Measurements from ENCODE around the gene SYNGR4.

SYNGR4 gene

GRCh38 chr19:48342841-48343540 is 21.2 kb upstream of the SYNGR4 start:
- no peak overlapping the region for H3K27ac ChIP-seq
- no peak for TF ChIP-seq ZFX (IDR thresholded peaks at IDR 0.05; ENCODE audit: borderline replicate concordance)
- TF ChIP-seq, protein P1, sequence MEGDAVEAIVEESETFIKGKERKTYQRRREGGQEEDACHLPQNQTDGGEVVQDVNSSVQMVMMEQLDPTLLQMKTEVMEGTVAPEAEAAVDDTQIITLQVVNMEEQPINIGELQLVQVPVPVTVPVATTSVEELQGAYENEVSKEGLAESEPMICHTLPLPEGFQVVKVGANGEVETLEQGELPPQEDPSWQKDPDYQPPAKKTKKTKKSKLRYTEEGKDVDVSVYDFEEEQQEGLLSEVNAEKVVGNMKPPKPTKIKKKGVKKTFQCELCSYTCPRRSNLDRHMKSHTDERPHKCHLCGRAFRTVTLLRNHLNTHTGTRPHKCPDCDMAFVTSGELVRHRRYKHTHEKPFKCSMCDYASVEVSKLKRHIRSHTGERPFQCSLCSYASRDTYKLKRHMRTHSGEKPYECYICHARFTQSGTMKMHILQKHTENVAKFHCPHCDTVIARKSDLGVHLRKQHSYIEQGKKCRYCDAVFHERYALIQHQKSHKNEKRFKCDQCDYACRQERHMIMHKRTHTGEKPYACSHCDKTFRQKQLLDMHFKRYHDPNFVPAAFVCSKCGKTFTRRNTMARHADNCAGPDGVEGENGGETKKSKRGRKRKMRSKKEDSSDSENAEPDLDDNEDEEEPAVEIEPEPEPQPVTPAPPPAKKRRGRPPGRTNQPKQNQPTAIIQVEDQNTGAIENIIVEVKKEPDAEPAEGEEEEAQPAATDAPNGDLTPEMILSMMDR (IDR thresholded peaks at IDR 0.05) = no peak

DNA sequence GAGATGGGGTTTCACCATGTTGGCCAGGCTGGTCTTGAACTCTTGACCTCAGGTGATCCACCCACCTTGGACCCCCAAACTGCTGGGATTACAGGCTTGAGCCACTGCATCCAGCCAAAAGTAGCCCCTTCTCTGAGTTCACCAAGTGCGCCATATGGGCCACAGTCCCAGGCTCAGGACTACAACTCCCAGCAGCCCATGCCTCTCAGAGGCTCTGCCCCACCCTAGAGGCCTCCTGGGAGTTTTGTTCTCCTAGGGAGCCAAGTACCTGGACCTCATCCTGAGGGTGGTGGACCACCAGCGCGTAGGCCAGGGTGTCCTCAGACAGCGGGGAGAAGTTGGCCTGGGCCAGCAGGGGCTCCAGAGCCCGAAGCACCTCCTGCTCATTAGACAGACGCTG is 19.3 kb upstream of the SYNGR4 start:
- H3K27ac ChIP-seq = no peak overlapping the region
- TF ChIP-seq ZFX (IDR thresholded peaks at IDR 0.05; ENCODE audit: borderline replicate concordance) = no peak
- TF ChIP-seq, protein P1 (IDR thresholded peaks at IDR 0.05) = no peak

DNA sequence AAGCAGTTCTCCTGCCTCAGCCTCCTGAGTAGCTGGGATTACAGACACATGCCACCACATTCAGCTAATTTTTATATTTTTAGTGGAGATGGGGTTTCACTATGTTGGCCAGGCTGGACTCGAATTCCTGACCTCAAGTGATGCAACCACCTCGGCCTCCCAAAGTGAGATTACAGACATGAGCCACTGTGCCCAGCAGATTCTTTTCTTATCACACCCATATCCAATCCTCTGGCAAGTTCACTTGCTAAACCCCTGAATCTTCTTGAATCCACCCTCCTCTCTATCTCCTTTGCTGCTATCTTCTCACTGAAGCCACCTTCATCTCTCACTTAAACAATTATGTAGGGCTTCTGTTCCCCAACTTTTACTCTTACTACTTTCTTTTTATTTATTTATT is 18.0 kb upstream of the SYNGR4 start:
- H3K27ac ChIP-seq = no peak overlapping the region
- TF ChIP-seq ZFX (IDR thresholded peaks at IDR 0.05; ENCODE audit: borderline replicate concordance) = no peak
- TF ChIP-seq, protein P1 (IDR thresholded peaks at IDR 0.05) = no peak

GRCh38 chr19:48348045-48348444 is 16.1 kb upstream of the SYNGR4 start:
- TF ChIP-seq, protein P1 (IDR thresholded peaks at IDR 0.05) = no peak
- TF ChIP-seq ZFX (IDR thresholded peaks at IDR 0.05; ENCODE audit: borderline replicate concordance) = no peak
- no peak overlapping the region for H3K27ac ChIP-seq

DNA sequence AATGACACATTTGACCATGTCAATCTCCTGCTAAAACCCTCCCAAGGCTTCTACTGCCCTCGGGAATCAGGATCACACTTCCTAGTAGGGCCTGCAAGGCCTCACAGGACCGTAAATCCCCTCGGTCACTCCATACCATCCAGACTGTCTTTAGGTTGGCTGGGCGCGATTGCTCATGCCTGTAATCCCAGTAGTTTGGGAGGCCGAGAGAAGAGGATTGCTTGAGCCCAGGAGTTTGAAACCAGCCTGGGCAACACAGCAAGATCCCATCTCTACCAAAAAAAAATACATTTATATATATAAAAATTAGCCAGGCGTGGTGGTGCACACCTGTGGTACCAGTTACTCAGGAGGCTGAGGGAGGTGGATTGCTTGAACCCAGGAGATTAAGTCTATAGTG is 15.4 kb upstream of the SYNGR4 start:
- no peak overlapping the region for H3K27ac ChIP-seq
- no peak for TF ChIP-seq ZFX (IDR thresholded peaks at IDR 0.05; ENCODE audit: borderline replicate concordance)
- TF ChIP-seq, protein P1 (IDR thresholded peaks at IDR 0.05) = no peak

- no peak for TF ChIP-seq ZFX (IDR thresholded peaks at IDR 0.05; ENCODE audit: borderline replicate concordance)
- TF ChIP-seq, protein P1 (IDR thresholded peaks at IDR 0.05) = no peak
Observed at GRCh38 chr19:48350856-48351255, 13.3 kb upstream of the SYNGR4 start.

DNA sequence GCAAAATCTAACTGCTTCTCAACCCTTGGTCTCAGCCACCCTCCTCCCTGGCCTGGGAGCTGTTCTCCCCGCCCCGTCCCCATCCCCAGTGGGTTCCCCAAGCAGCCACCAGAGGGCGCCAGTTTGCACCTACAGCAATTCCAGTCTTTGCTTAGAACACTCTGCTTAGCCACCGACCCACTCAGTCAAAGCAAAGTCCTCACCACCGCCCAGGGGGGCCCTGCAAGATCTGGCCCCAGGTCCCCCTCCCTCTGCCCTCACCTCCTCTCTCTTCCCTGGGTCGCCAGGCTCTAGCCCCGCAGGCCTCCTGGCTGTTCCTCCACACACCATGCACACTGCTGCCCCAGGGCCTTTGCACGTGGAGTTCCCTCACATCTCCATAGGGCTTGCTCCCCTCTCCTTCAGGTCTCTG is 12.8 kb upstream of the SYNGR4 start:
- no peak overlapping the region for H3K27ac ChIP-seq
- TF ChIP-seq ZFX (IDR thresholded peaks at IDR 0.05; ENCODE audit: borderline replicate concordance) = no peak
- TF ChIP-seq, protein P1 (IDR thresholded peaks at IDR 0.05) = peak; percentile 89

More at GRCh38 chr19:48350856-48351255, 13.3 kb upstream of the SYNGR4 start:
- no peak overlapping the region for H3K27ac ChIP-seq
